GM12801 (cell line): ENCODE data around the gene IFT74.

Source experiments
- CTCF ChIP-seq: IDR thresholded peaks from one replicate; pipeline ENCODE4 v1.5.1; 2011; ENCODE audit warnings: control low read depth; ENCODE audit not compliant: insufficient read length; ENCODE audit errors: extremely low read depth

IFT74 gene

GRCh38 chr9:26955921-26956859 lies at the start of gene IFT74:
Gene IFT74 (plus strand): TSS chr9:26956412. CDS start chr9:26961968, 5,556 bp downstream.
- TF ChIP-seq CTCF, result no peak

- TF ChIP-seq CTCF, result no peak
Observed at GRCh38 chr9:26913138-26913668, 43.0 kb upstream of the IFT74 start.

GRCh38 chr9:26919698-26920097 lies 36.5 kb upstream of the IFT74 start:
- TF ChIP-seq CTCF, result no peak

GRCh38 chr9:26925609-26926008 lies 30.6 kb upstream of the IFT74 start:
- TF ChIP-seq CTCF, result no peak

- TF ChIP-seq CTCF, result no peak
Observed at GRCh38 chr9:26928902-26929495, 27.2 kb upstream of the IFT74 start.

- no peak for TF ChIP-seq CTCF
Observed at GRCh38 chr9:26935847-26936246, 20.4 kb upstream of the IFT74 start.

- no peak for TF ChIP-seq CTCF
Observed at GRCh38 chr9:26937816-26938371, 18.3 kb upstream of the IFT74 start.
